Stimulated activated CD8-positive, alpha-beta memory T cell treated with anti-CD3 and anti-CD28 coated beads, Interleukin-4, amount 100 ng/mL, for 4 hours (primary cell): ENCODE results near the gene TMEM237.
A peak's percentile ranks its signal among the peaks of the same experiment; 100 is the strongest.
"Not testable (repeated sequence)": the region's sequence is repeated elsewhere in the genome, so short reads cannot be mapped to it uniquely, and the experiment has no call there.

Experiments used
- DNase-seq, 2 donors: peaks; one replicate each; pipeline ENCODE4 v3.0.0-alpha.2; 2020; ENCODE audit warnings: low read depth in 2 of 2, low spot score in 1 of 2

The TMEM237 gene

GRCh38 chr2:201643216-201643890, at the start of gene TMEM237:
Gene TMEM237, minus strand, starts transcription at chr2:201643503. Its CDS starts 103 bp downstream, at chr2:201643400.
- DNase-seq = peak; percentile 18 to 25

- DNase-seq = no peak
Measured at GRCh38 chr2:201685156-201685555, 41.9 kb upstream of the TMEM237 start.

- no peak for DNase-seq
Measured at GRCh38 chr2:201680743-201681142, 37.4 kb upstream of the TMEM237 start.

GRCh38 chr2:201678401-201678800, 35.1 kb upstream of the TMEM237 start:
- DNase-seq = no peak

GRCh38 chr2:201675454-201675853, 32.2 kb upstream of the TMEM237 start:
- DNase-seq = no peak

GRCh38 chr2:201674794-201675193, 31.5 kb upstream of the TMEM237 start:
- no peak for DNase-seq

GRCh38 chr2:201674298-201674697, 31.0 kb upstream of the TMEM237 start:
- no peak for DNase-seq

- DNase-seq = no peak
Measured at GRCh38 chr2:201673546-201673945, 30.2 kb upstream of the TMEM237 start.

GRCh38 chr2:201671205-201671604, 27.9 kb upstream of the TMEM237 start:
- not testable (repeated sequence) for DNase-seq

- no peak for DNase-seq
Measured at GRCh38 chr2:201669865-201670264, 26.6 kb upstream of the TMEM237 start.

GRCh38 chr2:201668402-201668910, 25.2 kb upstream of the TMEM237 start:
- no peak for DNase-seq

GRCh38 chr2:201664334-201664733, 21.0 kb upstream of the TMEM237 start:
- no peak for DNase-seq

- DNase-seq = no peak
Measured at GRCh38 chr2:201661366-201661765, 18.1 kb upstream of the TMEM237 start.

- DNase-seq = no peak
Measured at GRCh38 chr2:201660293-201660895, 17.1 kb upstream of the TMEM237 start.

- DNase-seq = no peak
Measured at GRCh38 chr2:201656740-201657139, 13.4 kb upstream of the TMEM237 start.

- no peak for DNase-seq
Measured at GRCh38 chr2:201656102-201656501, 12.8 kb upstream of the TMEM237 start.

- no peak for DNase-seq
Measured at GRCh38 chr2:201654616-201655384, 11.5 kb upstream of the TMEM237 start.

GRCh38 chr2:201653221-201653620, 9.9 kb upstream of the TMEM237 start:
- DNase-seq = no peak

GRCh38 chr2:201649442-201649841, 6.1 kb upstream of the TMEM237 start:
- DNase-seq = no peak

- no peak for DNase-seq
Measured at GRCh38 chr2:201647431-201647830, 4.1 kb upstream of the TMEM237 start.

- no peak for DNase-seq
Measured at GRCh38 chr2:201644001-201644400, 698 bp upstream of the TMEM237 start.
